Spleen (tissue), 7 donors: ENCODE data around the gene ZKSCAN3.

ENCODE experiments used
- POLR2A ChIP-seq, 3 donors: fragments of 450-650 bp; IDR thresholded peaks; one replicate each; pipeline ENCODE4 v1.5.1; 2017; ENCODE audit warnings: antibody characterized with exemption in 3 of 3, mild to moderate bottlenecking in 1 of 3
- POLR2AphosphoS5 ChIP-seq, 3 donors: sonication (generic); formaldehyde crosslinking; IDR thresholded peaks; one replicate each; pipeline ENCODE4 v1.5.1; 2017; ENCODE audit warnings: antibody characterized with exemption in 3 of 3
- TF ChIP-seq, protein P1 (sequence below), 11 experiments: fragments of 200-600 bp in 7 of 11; fragments of 450-650 bp in 4 of 11; sonication (generic) in 4 of 11; IDR thresholded peaks in 8 of 11; conservative IDR thresholded peaks in 3 of 11; 1 replicate in 7 of 11; 2 replicates in 4 of 11; pipeline versions ENCODE4 v1.4.0 to v1.8.0; 2016 to 2021; ENCODE audit warnings: antibody characterized with exemption in 11 of 11, inconsistent platforms in 4 of 11, mild to moderate bottlenecking in 1 of 11
- donor health status: DM: no; HTN: no; CAD: no; lungs with moderate emphysema.
- donor health status: DM: no; HTN: no; CAD: no.
- donor health status: DM: no; HTN: no; CAD: no.

DNA sequence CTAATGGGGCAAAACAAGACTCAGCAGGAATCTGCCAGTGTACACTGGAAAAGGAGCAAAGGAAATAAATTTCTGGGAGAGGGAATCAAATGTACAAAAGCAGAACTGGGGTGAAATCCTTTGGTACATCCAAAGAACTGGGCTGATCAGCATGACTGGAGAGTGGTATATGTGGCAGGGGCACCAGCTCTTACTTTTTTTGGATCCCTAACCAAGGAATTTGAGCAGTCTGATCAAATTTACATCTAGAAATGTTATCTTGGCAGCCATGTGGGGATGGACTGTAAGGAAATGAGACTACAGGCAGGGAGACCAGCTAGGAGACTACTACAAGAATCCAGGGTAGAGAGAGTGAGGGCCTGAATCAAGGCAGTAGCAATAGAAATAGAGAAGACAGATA lies 12.6 kb upstream of the ZKSCAN3 start:
- TF ChIP-seq POLR2A (IDR thresholded peaks at IDR 0.05) (no peak), POLR2AphosphoS5 (IDR thresholded peaks at IDR 0.05) (no peak)
- TF ChIP-seq, protein P1, sequence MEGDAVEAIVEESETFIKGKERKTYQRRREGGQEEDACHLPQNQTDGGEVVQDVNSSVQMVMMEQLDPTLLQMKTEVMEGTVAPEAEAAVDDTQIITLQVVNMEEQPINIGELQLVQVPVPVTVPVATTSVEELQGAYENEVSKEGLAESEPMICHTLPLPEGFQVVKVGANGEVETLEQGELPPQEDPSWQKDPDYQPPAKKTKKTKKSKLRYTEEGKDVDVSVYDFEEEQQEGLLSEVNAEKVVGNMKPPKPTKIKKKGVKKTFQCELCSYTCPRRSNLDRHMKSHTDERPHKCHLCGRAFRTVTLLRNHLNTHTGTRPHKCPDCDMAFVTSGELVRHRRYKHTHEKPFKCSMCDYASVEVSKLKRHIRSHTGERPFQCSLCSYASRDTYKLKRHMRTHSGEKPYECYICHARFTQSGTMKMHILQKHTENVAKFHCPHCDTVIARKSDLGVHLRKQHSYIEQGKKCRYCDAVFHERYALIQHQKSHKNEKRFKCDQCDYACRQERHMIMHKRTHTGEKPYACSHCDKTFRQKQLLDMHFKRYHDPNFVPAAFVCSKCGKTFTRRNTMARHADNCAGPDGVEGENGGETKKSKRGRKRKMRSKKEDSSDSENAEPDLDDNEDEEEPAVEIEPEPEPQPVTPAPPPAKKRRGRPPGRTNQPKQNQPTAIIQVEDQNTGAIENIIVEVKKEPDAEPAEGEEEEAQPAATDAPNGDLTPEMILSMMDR (IDR thresholded peaks at IDR 0.05 in 8 of 11, conservative IDR thresholded peaks at IDR 0.05 in 3 of 11), result no peak
